GM18907 (cell line): ENCODE results near the gene ASXL1.

Experiments
- ATAC-seq: cut with Tn5 transposase; IDR thresholded peaks from one replicate; pipeline ENCODE4 v1.9.1; 2021; ENCODE audit warnings: mild to moderate bottlenecking, moderate library complexity; ENCODE audit not compliant: unreplicated experiment

The ASXL1 gene

GRCh38 chr20:32437391-32438074 is 79.4 kb downstream of the ASXL1 start:
- no peak for ATAC-seq

- no peak for ATAC-seq
These were observed 80.3 kb downstream of the ASXL1 start for GRCh38 chr20:32438331-32438858.

DNA sequence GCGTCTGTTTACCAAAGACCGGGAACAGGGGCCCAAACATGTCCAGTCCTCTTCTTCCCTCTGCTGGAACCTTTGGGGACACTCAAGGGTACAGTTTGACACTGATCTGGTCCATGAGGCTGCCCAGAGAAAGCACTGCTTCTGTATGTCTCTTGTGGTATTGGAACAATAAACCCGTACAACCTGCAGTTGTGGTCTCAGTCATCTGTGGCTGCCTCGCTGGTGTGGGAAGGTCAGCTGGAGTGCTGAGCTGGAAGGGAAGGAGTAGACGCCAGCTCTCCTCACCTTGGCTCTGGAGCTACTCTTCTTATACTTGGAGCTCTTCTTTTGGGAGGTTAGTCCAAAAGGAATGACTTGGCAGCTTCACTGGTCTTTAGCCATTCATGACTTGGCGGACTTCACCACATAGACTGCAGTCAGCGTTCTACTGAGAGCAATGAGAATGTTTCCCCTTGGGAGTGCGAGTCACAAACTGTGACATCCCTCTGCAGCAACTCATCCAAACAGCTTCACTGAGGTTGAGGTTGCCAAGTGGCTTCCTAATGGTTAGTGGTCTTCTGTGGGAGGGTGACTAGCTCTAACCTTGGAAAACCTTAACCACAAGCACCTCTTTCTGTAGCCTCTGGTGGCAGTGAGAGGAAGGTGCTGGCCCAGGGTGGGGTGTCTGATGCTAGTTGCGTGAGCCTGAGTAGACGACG is 81.2 kb downstream of the ASXL1 start:
- ATAC-seq: no peak

DNA sequence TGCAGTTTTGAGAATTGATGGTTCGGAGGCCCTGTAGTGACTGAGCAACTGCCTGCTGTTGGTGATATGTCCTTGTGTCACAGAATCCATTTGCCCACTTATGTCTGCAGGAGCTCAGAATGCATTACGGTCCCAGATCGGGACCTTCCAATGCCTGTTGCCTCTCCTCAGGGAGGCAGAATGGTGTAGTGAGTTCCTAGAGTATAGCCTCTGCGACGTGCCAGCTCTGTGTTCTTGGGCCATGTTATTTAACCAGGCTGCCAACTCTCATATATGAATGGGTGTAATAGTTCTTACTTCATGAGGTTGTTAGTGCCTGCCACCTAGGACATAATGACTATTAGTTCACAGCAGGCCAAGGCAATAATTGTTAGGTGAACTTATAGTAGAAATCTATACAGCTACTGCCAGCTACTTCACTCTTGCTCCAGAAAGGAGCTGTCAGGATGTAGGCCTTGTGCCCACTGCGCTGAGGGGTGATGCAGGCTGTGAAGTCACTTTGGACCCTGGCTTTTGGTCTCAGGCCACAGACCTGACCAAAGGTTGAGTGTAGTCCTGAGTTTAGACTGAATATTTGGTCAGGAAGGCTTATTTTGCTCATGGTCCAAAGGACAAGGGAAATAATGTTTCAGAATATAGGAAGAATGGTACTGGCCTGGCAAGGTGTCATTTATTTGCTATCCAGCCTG is 82.1 kb downstream of the ASXL1 start:
- ATAC-seq: no peak

DNA sequence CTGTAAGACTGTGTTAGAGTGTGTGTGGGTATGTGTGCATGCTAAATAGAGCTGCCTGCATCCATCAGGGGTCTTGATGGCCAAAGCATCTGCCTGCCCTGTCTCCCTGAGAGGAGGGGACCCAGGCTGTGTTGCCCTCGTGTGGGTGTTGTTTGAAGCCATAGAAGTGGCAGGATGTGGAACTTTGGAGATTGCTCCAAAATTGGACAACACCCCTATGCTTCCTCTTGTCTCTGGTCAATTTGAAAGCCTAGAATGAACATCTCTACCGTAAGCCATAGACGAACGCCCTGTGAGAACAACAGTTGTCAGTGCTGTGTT is 82.6 kb downstream of the ASXL1 start:
- ATAC-seq: no peak

GRCh38 chr20:32441638-32442037 is 83.5 kb downstream of the ASXL1 start:
- ATAC-seq: no peak

DNA sequence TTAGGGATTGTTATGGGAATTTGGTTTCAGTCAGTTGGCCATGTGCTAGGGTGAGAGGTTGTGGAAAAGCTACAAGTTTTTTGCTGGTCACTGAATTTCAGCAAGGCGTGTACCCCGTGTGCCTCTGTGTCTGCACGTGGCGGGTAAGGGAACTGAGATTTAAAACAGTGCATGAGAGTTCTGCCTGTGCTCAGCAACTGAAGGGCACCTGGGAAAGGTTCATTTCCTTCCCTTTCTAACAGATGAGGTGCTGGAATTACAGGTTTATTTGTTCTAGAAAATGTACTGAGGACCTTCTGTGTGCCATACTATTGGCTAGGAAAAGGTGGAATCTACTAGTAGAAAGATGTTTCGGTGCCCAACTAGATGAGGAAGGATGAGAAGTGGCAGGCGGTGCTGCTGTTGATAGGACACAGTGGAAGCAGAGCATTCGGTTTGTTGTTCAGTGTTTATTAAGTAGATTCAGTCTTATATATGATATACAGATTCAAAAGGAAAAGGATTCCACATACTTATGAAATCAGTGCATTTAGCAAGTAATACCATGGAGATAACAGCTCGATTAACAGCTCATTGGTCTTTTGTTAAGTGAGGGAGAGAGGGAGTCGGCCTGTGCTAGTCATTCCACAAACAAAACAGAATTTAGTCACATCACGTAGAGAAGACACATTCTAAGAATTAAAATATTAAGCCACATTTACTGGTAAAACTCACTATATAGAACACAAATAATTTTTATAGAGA is 84.7 kb downstream of the ASXL1 start:
- ATAC-seq: no peak

DNA sequence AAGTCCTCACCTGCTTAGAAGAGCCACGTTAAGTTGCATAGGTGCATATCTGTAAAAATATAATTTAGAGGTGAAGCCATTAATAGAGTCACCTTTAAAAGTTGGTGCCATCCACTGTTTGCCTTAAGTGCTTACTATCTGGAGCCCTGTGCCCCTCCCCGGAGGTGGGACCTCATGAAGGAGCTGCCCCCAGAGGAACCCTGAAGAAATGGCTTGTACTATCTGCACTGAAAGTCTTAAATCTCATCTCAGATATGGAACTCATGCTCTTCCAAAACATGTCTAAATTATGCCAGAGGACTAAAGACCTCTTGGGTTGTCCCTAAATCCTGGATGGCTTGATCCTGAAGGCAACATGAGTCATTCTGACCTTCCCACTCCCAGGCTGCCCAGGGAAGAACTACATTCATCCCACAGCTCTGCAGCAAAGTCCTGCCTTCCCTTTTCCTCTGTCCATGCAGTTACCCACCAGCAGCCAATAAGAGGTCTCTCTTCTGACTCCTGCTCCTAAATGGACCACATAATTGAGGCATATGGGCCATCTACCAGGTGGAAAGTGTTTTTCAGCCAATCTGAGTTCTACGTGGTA is 85.3 kb downstream of the ASXL1 start:
- no peak for ATAC-seq

DNA sequence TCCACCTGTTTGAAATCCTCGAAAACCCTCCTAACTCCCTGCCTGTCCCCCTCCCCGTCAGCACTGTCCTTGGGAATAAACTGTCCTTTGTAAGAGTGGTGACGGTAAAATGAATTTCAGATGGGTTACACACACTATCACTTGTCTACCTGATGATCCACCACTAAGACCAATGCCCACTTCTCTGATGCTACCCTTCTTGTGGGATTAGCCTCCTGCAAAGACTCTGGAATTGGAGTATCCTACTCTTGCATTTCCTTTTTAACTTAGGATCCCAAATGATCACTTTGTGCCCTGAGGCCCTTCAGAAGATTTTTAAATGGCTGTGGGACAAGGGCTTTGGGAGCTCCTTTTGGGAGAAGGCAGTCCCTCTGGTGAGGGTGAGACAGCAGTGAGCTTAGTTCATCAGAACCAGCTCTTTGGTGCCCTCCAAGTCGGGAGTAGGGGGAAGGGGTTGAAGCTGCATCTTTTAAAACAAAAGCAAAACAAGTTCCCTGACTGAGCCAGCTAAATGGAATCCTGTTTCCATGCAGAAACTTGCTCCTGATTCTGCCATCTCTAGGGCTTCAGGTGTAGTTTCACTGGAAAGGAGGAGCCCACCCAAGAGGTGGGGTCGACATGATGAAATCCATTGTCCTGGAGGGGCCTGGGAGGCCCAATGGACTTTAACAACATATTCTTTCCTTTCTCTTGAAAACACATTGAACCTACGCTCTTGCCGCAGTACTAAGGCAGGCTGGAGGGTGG is 86.5 kb downstream of the ASXL1 start:
- ATAC-seq: no peak

DNA sequence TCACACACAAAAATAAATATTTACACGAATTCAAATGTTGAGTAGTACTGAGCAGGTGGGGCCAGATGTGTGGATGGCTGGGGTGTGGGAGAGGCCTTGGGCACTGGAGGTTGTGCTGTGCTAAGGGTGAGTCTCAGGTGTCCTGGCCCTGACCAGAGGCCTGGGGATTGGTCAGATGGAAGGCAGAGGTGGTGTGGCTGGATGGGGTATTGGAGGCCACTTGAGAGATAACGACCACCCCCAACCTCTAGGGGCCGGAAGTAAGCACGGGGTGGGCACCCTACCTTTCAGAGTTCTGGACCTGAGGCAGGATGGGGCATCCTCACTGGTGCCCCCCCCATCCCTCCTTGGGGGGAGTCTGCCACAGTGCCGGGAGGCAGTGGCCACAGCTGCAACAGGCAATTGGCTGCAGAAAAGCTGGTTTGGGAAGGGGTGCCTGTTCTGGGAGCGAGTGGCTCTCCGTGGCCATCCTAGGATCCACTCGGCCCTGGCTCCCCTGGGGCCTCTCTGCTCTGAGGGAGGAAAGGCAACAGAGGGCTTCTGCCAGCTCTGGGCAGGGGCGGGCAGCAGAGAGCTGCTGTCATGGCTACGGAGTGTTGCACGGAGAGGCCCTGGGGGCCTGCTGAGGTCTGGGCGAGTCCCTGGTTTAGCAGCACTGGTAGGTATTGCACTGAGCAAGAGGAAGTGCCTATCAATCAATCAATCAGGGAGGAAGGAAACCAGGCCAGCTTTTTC is 87.6 kb downstream of the ASXL1 start:
- no peak for ATAC-seq

DNA sequence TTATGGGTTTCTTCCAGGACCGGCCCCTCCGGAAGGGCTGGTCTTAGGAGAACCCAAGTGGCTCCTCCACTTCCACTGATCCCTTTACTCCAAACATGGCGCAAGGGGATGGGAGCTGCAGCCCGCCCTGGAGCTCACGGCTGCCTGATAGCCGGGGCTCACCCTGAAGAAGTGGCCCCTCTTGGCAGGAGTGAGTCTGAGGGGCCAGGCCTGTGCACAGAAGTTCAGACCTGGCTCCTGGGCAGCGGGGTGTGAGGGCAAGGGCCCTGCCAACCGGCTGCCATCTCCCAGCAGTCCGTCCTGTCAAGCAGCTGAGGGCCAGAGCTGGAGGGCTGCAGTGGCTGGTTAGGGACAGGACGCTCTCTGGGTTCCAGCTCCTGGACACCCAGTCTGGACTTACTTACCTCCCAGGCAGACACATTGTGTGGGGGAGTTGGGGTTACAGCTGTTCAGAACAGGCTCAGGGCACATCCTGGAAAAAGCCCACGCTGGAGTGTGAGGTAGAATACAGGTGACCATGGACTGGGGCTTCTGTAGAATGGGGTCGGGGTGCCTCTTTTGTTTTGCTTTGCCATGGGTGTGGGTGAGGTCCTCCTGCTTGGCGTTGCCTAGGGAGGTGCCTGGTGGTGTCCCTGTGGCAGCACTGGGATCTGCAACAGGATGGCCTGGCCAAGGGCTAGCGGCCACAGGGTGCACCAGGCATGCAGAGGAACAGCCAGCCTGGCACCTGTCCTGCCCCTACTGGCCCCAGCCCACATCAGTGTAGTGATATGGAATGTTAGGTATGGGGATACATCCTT is 88.4 kb downstream of the ASXL1 start:
- ATAC-seq: no peak

DNA sequence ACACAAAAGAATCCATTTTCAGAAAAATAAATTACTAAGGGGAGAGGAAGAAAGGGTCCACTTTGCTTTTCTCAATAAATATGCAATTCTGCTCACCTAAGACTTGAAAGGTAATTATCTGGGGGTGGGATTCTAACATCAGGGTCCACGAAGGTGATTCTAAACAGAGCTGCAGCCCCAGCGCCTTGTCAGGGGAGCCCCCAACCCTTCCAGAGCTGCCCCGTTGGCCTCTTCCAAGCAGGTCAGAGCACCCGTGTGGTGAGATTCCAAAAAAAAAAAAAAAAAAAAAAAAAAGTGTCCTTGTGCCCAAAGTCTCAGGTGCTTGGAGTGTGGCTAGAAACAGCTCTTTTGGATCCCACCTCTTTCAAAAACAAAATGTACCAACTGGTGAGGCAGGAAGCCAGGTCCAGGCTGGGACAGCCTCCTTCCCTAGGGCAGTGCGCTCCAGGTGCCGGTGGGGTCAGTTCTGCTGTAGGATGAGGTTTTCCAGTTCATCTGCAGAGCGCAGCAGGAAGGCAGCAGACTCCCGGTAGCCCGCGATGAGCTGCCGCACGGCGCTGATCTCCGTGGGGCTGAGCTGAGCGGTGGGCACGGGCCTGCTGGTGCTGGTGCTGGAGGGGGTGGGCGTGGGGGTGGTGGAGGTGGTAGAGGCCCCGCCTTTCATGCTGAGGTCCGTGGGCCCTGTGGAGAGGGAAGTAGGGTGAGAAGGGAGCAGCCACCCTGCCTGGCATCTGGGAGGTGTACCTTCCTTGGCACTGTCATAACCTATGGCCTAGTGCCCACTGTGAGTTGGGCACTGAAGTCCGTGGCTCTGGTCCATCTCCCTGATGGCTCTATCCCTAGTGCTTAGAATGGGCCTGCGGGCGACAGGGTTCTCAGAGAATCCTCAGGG is 89.3 kb downstream of the ASXL1 start:
- ATAC-seq: no peak

DNA sequence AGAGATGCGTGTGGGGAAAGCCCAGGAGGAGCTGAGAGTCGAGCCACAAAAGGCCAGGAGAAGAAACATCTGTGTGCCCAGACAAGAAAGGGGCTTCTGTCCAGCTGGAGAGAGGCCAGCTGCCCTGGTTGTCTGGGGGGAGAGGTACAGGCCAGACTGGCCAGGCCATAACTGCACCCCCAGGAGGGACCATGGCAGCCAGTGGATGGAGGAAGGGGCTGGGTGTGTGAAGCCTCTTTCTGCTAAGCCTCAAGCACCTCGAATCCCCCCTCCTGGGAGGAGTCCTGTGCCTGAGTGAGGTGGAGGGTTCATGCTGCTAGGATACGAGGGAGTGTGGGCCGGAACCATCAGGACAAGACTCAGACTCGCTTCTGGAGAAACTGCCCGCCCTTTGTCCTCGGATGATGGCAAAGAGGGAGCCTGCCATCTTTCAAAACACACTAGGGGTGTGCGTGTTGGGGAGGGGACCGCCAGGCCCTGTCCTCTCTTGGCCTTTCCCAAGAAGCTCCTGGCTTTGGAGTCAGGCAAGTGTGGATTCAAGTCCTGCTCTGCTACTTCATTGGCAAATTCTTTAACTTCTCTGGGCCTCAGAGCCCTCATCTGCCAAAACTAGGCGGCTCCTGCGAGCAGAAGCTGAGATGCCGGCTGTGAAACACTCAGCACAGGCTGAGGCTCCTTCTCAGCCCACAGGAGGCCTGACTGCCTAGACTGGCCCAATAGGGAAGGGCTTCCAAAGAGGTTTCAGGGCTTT is 90.3 kb downstream of the ASXL1 start:
- ATAC-seq: no peak

GRCh38 chr20:32449057-32449889 is 91.1 kb downstream of the ASXL1 start:
- ATAC-seq: no peak

- ATAC-seq: no peak
These were observed 91.8 kb downstream of the ASXL1 start for GRCh38 chr20:32449890-32450401.

DNA sequence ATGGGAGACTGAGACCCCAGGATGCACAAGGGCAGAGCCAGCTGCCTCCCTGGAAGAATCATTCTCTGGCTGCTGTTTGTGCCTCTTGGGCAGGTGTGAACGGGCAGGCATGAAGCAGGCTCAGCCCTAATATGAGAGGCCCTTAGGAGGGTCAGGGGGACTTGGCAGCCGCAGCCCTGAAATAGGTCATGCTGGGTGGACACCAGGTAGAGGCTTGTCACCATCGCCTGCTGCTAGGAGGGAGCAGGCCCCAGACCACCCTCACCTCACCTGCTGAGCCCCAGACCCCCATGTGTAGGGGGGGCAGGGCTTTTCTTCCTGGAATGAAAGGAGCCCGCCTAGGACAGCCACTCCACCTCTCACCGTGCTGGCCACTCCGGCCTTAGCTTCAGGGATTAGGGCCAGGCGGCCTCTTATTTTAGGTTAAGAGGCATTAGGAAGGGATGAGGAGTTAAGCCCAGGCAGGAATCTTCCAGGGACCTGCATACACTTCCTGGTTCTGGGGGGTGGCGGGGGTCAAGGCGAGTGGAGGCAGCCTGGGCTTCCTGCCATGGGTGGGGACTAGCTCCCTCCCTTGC is 92.4 kb downstream of the ASXL1 start:
- ATAC-seq: no peak
